ENCODE measurements around the gene ITPKC. TPM values are rescaled to one million over a fixed set of nuclear protein-coding genes. Genes with fewer than 3 reads are reported as not detected.

ITPKC gene
- total RNA-seq, 1 donor from 2014 or later = 16.5 TPM

DNA sequence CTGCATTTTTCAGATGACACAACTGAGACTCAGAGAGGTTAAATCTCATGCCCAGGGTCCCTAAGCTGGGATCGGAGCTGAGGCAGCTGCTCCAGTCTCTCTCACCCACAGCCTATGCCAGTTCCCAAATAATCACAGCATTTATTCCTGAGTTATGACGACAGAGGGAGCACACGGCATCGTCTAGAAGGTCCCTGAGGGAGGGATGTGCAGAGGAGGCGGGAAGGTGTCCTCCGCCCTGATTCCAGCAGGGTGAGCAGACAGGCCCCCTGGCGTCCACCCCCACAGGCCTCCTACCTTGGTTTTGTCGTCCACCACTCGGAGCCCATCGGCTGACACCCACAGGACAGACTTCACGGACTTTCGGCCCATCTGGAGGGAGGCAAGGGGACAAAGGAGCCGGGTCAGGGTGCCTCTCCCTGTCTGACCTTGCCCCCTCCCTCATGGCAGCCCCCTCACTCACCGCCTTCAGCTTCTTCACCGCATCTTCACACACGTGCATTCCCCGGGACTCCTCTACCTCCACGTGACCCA is 34.4 kb upstream of the ITPKC start:
- H3K27ac Mint-ChIP-seq (ENCODE audit: unreplicated experiment) = no peak overlapping the region
- no peaks in the 10 kb centered on the region for H3K9me3 Mint-ChIP-seq (ENCODE audit: low read depth)
- no peak for DNase-seq (ENCODE audit: low spot score)
- TF ChIP-seq, protein P1, sequence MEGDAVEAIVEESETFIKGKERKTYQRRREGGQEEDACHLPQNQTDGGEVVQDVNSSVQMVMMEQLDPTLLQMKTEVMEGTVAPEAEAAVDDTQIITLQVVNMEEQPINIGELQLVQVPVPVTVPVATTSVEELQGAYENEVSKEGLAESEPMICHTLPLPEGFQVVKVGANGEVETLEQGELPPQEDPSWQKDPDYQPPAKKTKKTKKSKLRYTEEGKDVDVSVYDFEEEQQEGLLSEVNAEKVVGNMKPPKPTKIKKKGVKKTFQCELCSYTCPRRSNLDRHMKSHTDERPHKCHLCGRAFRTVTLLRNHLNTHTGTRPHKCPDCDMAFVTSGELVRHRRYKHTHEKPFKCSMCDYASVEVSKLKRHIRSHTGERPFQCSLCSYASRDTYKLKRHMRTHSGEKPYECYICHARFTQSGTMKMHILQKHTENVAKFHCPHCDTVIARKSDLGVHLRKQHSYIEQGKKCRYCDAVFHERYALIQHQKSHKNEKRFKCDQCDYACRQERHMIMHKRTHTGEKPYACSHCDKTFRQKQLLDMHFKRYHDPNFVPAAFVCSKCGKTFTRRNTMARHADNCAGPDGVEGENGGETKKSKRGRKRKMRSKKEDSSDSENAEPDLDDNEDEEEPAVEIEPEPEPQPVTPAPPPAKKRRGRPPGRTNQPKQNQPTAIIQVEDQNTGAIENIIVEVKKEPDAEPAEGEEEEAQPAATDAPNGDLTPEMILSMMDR (IDR thresholded peaks at IDR 0.05) = no peak
- H3K36me3 Mint-ChIP-seq (ENCODE audit: low read depth) = peaks cover 37% of the 10 kb centered on the region
- no peak overlapping the region for H3K4me3 Mint-ChIP-seq (ENCODE audit: unreplicated experiment)
- H3K4me1 Mint-ChIP-seq (ENCODE audit: low read depth) = peaks cover 3% of the 10 kb centered on the region
- H3K27me3 Mint-ChIP-seq (ENCODE audit: low read depth) = no peaks in the 10 kb centered on the region

DNA sequence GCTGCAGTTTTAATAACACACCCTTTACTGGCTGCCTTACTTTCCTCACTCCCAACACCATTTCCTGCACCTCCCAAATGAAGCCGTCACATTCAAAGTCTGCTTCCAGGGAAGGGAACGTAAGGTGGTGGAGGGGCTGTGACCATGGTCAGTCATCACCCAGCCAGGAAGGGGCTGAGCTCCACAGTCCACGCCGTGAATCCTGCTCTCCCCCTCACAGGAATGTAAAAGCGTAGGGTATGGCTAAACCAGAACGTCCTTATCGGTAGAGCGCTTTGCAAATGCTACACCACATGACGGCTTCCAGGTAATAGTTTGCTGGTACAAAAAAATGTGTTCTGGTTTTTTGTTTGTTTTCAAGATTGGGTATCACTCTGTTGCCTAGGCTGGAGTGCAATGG is 33.5 kb upstream of the ITPKC start:
- Mint-ChIP-seq H3K27ac (ENCODE audit: unreplicated experiment) (no peak overlapping the region), H3K4me1 (ENCODE audit: low read depth) (peaks cover 3% of the 10 kb centered on the region), H3K36me3 (ENCODE audit: low read depth) (peaks cover 34% of the 10 kb centered on the region), H3K4me3 (ENCODE audit: unreplicated experiment) (no peak overlapping the region), H3K27me3 (ENCODE audit: low read depth) (no peaks in the 10 kb centered on the region), H3K9me3 (ENCODE audit: low read depth) (no peaks in the 10 kb centered on the region)
- DNase-seq (ENCODE audit: low spot score) = no peak
- TF ChIP-seq, protein P1 (IDR thresholded peaks at IDR 0.05) = no peak

DNA sequence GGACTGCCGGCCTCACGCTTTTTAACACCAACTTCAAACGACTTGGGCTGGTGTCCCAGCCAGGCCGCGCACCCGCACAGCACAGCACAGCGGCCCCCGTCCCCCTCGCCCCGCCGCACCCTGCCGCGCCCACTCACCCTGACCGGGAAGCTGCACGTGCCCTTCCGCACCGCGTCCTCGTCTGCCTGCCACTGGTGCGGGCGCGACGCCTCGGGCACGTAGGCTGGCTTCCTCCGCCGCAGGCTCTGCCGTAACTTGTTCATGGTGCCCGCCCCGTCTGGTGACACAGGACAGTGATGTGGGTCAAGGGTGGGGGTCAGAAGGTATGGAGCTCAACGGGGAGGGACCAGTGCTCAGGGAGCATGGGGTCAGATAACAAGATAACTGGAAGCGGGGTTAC is 32.6 kb upstream of the ITPKC start:
- Mint-ChIP-seq H3K27me3 (ENCODE audit: low read depth) (no peaks in the 10 kb centered on the region), H3K27ac (ENCODE audit: unreplicated experiment) (no peak overlapping the region), H3K4me3 (ENCODE audit: unreplicated experiment) (no peak overlapping the region), H3K9me3 (ENCODE audit: low read depth) (no peaks in the 10 kb centered on the region), H3K36me3 (ENCODE audit: low read depth) (peaks cover 32% of the 10 kb centered on the region), H3K4me1 (ENCODE audit: low read depth) (peaks cover 3% of the 10 kb centered on the region)
- TF ChIP-seq, protein P1 (IDR thresholded peaks at IDR 0.05) = no peak
- no peak for DNase-seq (ENCODE audit: low spot score)

DNA sequence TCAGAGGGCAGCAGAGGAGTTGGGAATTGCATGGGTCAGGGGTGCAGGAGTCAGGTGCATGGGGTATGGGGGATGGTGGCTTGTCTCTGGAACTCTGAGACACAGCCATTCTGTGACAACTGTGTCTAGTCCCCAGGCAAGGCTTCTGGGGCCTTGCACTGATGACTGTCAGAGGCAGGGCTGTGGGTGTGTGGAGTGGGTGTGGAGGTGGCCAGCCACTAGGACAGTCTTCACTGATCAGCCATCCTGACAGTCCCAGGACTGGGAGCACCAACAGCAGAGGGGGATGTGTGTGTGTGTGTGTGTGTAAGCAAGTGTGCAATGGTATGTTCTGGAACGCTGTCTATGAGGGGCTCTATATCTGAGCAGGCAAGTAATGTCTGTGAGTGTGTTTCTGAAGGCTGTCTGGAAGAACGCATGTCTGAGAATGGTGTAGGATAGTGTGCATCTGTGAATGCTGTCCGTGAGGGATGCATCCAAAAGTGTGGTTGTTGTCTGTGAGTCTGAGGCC is 31.8 kb upstream of the ITPKC start:
- H3K27me3 Mint-ChIP-seq (ENCODE audit: low read depth) = no peaks in the 10 kb centered on the region
- no peak for DNase-seq (ENCODE audit: low spot score)
- no peak overlapping the region for H3K27ac Mint-ChIP-seq (ENCODE audit: unreplicated experiment)
- no peaks in the 10 kb centered on the region for H3K9me3 Mint-ChIP-seq (ENCODE audit: low read depth)
- H3K4me1 Mint-ChIP-seq (ENCODE audit: low read depth) = peaks cover 3% of the 10 kb centered on the region
- H3K36me3 Mint-ChIP-seq (ENCODE audit: low read depth) = peaks cover 29% of the 10 kb centered on the region
- TF ChIP-seq, protein P1 (IDR thresholded peaks at IDR 0.05) = no peak
- H3K4me3 Mint-ChIP-seq (ENCODE audit: unreplicated experiment) = no peak overlapping the region

DNA sequence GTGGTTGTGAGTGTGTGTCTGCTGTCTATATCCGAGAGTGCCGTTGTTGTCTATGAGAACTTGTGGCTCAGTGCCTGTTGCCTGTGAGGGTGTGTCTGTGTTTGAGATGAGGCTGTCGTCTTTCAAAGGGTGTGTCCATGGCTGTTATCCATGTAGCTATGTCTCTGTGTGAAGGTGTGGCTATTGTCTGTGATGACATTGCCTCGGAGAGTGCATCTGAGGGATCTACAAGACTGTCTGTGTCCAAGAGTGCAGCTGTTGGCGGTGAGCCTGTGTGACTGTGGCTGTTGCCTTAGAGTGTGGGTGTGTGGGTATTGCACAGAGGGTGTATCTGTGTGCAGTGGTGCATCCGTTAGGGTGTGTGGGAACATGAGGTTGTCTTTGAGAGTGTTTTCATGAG is 31.3 kb upstream of the ITPKC start:
- no peak for DNase-seq (ENCODE audit: low spot score)
- Mint-ChIP-seq H3K27me3 (ENCODE audit: low read depth) (no peaks in the 10 kb centered on the region), H3K9me3 (ENCODE audit: low read depth) (no peaks in the 10 kb centered on the region), H3K4me1 (ENCODE audit: low read depth) (peaks cover 3% of the 10 kb centered on the region), H3K36me3 (ENCODE audit: low read depth) (peaks cover 29% of the 10 kb centered on the region), H3K4me3 (ENCODE audit: unreplicated experiment) (no peak overlapping the region), H3K27ac (ENCODE audit: unreplicated experiment) (no peak overlapping the region)
- TF ChIP-seq, protein P1 (IDR thresholded peaks at IDR 0.05) = no peak

All from chondrocyte (in vitro differentiated cells).